ENCODE data around the gene CPPED1. TPM values are rescaled to one million over a fixed set of nuclear protein-coding genes. Genes with fewer than 3 reads are reported as not detected.
A peak's percentile ranks its signal among the peaks of the same experiment; 100 is the strongest.

Gene CPPED1
- total RNA-seq, 1 donor from 2014 or later: 9.0 TPM

DNA sequence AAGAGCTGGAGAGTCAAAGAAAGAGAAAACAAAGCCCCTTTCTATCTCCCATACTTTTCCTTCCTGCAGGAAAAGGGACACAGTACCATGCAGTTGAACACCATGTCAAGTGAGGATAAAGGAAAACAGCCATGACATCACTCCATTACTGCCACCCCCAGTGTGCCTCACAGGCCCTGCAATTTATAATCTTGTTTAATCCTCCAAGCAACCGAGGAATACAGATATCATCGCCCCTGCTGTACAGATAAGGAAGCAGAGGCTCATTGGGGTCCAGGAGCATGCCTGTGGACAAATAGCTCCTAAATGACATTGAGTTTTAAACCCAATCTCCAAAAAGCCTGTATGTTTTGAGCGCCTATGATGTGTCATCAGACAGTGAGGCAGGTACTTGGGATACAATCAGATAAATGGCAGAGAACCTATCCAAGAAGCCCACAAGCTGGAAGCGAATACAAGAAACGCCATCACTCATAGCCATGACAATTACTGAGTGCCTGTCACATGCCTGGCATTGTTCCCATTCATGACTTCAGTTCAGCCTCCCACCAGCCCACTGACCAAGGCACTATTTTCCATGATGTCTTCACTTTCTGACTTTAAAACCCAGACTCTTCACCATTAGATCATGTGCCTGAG lies 45.5 kb downstream of the CPPED1 start:
- no peak for DNase-seq (ENCODE audit: low spot score)
- intact Hi-C loops (cut with micrococcal nuclease): no loop called here
- Mint-ChIP-seq H3K27ac (no peak overlapping the region), H3K4me3 (ENCODE audit: low read depth) (no peak overlapping the region), H3K4me1 (ENCODE audit: low read depth) (peaks cover 4% of the 10 kb centered on the region), H3K27me3 (ENCODE audit: low read depth) (no peaks in the 10 kb centered on the region), H3K36me3 (ENCODE audit: low read depth) (peaks cover 14% of the 10 kb centered on the region), H3K9me3 (no peaks in the 10 kb centered on the region)

DNA sequence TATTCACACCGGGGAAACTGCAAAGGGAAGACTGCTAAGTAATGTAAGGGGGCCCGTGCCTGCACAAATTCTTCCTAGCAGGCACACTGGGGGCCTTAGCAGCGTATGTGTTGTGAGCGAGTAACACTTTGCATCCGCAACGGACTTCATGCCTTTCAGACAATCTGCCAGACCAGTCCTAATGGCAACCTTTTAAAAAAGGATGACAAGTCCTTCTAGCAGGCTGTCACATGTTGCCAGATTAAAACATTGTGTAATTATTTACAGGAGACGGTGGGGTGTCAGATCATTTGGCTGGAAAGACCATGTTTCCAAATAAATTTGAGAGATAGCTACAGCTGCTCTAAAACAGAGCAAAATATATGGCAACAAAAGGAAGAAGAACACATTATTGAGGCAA lies 46.1 kb downstream of the CPPED1 start:
- DNase-seq (ENCODE audit: low spot score): no peak
- peaks cover 14% of the 10 kb centered on the region for H3K36me3 Mint-ChIP-seq (ENCODE audit: low read depth)
- peaks cover 5% of the 10 kb centered on the region for H3K4me1 Mint-ChIP-seq (ENCODE audit: low read depth)
- no peaks in the 10 kb centered on the region for H3K9me3 Mint-ChIP-seq
- H3K4me3 Mint-ChIP-seq (ENCODE audit: low read depth): no peak overlapping the region
- intact Hi-C loops (cut with micrococcal nuclease): no loop called here
- H3K27ac Mint-ChIP-seq: no peak overlapping the region
- H3K27me3 Mint-ChIP-seq (ENCODE audit: low read depth): no peaks in the 10 kb centered on the region

DNA sequence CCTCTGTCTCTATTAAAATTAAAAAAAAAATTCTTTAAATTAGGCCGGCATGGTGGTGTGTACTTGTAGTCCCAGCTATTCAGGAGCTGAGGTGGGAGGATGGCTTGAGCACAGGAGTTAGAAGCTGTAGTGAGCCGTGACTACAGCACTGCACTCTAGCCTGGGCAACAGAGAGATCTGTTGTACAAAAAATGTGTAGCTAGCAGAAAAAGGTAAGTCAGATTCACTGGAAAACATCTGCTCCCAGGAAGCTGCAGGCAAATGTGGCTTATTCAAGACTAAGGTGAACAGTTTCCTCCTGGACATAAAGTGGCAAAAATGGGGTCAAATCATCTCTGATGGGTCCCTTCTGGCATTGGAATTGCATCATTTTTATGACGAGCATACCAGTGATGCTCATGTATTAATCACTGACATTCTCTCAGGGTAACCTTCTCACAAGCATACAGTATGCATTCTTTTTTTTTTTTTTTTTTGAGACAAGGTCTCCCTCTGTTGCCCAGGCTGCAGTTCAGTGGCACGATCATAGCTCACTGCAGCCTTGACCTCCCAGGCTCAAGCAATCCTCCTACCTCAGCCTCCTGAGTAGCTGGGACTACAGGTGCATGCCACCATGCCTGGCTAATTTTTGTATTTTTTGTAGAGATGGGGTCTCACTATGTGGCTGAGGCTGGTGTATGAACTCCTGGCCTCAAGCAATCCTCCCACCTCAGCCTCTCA lies 48.7 kb downstream of the CPPED1 start:
- H3K4me1 Mint-ChIP-seq (ENCODE audit: low read depth): peaks cover 27% of the 10 kb centered on the region
- no peak overlapping the region for H3K4me3 Mint-ChIP-seq (ENCODE audit: low read depth)
- no peaks in the 10 kb centered on the region for H3K27me3 Mint-ChIP-seq (ENCODE audit: low read depth)
- H3K36me3 Mint-ChIP-seq (ENCODE audit: low read depth): peaks cover 14% of the 10 kb centered on the region
- no peaks in the 10 kb centered on the region for H3K9me3 Mint-ChIP-seq
- intact Hi-C loops (cut with micrococcal nuclease): loop anchor here (5.0 kb wide), 1 partner anchor 143 kb away; no protein-coding TSS in a partner anchor
- no peak overlapping the region for H3K27ac Mint-ChIP-seq
- no peak for DNase-seq (ENCODE audit: low spot score)

DNA sequence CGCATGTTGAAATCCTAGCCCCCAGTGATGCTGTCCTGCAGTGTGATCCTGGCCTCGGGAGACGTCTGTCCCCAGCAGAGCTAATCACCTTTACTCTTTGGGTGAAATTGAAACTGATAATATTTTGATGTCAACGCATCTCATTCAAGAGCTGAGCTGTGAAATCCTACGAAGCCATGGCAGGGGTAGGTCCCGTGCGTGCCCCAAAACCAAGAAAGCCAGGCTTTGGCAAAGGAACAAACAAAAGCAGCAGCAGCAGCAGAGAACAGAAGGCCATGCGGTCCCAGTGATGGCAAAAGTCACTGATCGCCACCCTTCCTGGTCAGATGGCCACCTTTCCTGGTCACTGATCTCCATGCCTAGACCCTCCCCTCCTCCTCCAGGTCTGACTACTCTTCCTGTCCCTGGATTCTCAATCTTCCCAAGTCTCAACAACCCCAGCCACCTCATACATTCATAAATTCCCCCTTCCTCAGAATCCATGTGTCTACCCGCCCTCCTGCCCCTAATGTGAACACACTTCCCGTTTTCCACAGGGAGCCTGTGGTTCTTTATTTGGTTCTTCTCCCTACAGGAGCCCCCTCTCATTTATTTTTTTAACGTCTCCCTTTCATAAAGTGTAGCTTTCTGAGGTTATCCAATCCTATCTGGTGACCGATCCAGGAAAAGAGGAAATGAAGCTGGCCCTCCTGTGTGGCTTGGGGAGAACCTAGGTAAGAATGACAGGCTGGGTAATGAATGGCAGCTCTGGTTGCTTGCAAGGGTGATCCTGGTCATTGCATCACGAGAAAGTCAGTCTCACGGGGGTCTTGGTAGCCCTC lies 50.3 kb downstream of the CPPED1 start:
- H3K27me3 Mint-ChIP-seq (ENCODE audit: low read depth): no peaks in the 10 kb centered on the region
- H3K27ac Mint-ChIP-seq: no peak overlapping the region
- DNase-seq (ENCODE audit: low spot score): no peak
- no peaks in the 10 kb centered on the region for H3K9me3 Mint-ChIP-seq
- H3K4me1 Mint-ChIP-seq (ENCODE audit: low read depth): peaks cover 39% of the 10 kb centered on the region
- intact Hi-C loops (cut with micrococcal nuclease): loop anchor here (5.0 kb wide), 1 partner anchor 141 kb away; no protein-coding TSS in a partner anchor
- no peak overlapping the region for H3K4me3 Mint-ChIP-seq (ENCODE audit: low read depth)
- H3K36me3 Mint-ChIP-seq (ENCODE audit: low read depth): peaks cover 15% of the 10 kb centered on the region

DNA sequence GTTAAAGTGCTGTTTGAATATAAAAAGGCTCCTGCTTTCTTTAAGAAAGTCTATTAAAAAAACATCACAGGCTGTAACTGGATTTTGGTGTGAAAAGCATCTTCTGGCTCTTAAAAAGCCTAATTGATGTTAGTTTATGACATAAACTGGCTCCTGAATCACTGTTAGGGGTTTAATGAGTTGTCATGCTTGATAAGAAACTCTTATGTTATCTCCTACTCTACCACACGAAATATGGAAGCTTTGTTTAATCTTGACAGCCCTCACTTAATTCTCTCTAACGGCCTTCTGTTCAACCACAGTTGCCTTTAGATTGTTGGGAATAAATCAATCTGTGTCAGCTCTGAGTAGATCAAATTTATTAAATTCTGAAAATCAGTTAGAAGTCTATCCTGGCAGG lies 51.5 kb downstream of the CPPED1 start:
- intact Hi-C loops (cut with micrococcal nuclease): loop anchor here (5.0 kb wide), 1 partner anchor 140 kb away; no protein-coding TSS in a partner anchor
- no peaks in the 10 kb centered on the region for H3K27me3 Mint-ChIP-seq (ENCODE audit: low read depth)
- peaks cover 22% of the 10 kb centered on the region for H3K36me3 Mint-ChIP-seq (ENCODE audit: low read depth)
- no peaks in the 10 kb centered on the region for H3K9me3 Mint-ChIP-seq
- H3K4me1 Mint-ChIP-seq (ENCODE audit: low read depth): peaks cover 39% of the 10 kb centered on the region
- H3K27ac Mint-ChIP-seq: no peak overlapping the region
- H3K4me3 Mint-ChIP-seq (ENCODE audit: low read depth): no peak overlapping the region
- DNase-seq (ENCODE audit: low spot score): no peak

DNA sequence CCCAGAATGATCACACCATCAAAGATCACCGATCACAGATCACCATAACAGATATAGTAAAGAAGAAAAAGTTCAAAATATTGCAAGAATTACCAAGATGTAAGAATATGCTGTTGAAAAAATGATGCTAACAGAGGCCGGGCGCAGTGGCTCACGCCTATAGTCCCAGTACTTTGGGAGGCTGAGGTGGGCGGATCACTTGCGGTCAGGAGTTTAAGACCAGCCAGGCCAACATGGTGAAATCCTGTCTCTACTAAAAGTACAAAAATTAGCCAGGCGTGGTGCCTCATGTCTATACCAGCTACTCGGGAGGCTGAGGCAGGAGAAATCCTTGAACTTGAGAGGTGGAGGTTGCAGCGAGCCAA lies 53.2 kb downstream of the CPPED1 start:
- DNase-seq (ENCODE audit: low spot score): no peak
- Mint-ChIP-seq H3K27ac (peak overlapping the region; percentile 91), H3K9me3 (peaks cover 7% of the 10 kb centered on the region), H3K4me1 (ENCODE audit: low read depth) (peaks cover 39% of the 10 kb centered on the region), H3K4me3 (ENCODE audit: low read depth) (peak overlapping the region; percentile 48), H3K27me3 (ENCODE audit: low read depth) (no peaks in the 10 kb centered on the region), H3K36me3 (ENCODE audit: low read depth) (peaks cover 34% of the 10 kb centered on the region)
- intact Hi-C loops (cut with micrococcal nuclease): loop anchor here (1.0 to 5.0 kb wide), 5 partner anchors 51 to 211 kb away; no protein-coding TSS in a partner anchor

DNA sequence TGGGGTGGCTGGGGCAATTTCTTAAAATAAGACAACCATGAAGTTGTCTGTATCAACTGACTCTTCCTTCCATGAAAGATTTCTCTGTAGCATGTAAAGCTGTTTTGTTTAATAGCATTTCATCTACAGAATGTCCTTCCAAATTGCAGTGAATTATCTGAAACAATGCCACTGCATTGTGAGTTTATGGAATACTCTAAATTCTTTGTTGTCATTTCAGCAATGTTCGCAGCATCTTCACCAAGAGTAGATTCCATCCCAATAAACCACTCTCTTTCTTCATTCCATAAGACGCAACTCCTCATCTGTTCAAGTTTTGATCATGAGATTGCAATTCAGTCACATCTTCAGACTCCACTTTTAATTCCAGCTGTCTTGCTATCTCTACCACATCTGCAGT lies 54.6 kb downstream of the CPPED1 start:
- H3K27ac Mint-ChIP-seq: no peak overlapping the region
- peaks cover 39% of the 10 kb centered on the region for H3K4me1 Mint-ChIP-seq (ENCODE audit: low read depth)
- peaks cover 22% of the 10 kb centered on the region for H3K9me3 Mint-ChIP-seq
- H3K4me3 Mint-ChIP-seq (ENCODE audit: low read depth): no peak overlapping the region
- DNase-seq (ENCODE audit: low spot score): no peak
- no peaks in the 10 kb centered on the region for H3K27me3 Mint-ChIP-seq (ENCODE audit: low read depth)
- peaks cover 48% of the 10 kb centered on the region for H3K36me3 Mint-ChIP-seq (ENCODE audit: low read depth)
- intact Hi-C loops (cut with micrococcal nuclease): no loop called here

DNA sequence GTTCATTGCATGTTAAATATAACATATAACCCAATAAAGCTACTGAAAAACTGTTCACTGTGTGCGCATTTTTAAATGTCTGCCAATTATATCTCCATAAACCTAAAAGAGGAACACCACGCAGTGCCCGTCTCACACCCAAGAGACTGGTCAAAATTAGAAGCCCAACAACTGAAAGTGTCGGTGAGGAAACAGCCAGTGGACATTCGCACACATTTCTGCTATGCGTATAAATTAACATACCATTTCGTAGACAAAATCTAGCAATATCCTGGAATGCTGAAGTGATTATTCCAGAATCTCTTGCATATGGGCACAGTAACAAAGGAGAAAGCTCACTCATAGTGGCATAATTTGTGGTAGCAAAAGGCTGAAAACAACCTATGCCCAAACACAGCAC lies 55.9 kb downstream of the CPPED1 start:
- Mint-ChIP-seq H3K4me1 (ENCODE audit: low read depth) (peaks cover 34% of the 10 kb centered on the region), H3K36me3 (ENCODE audit: low read depth) (peaks cover 54% of the 10 kb centered on the region), H3K27me3 (ENCODE audit: low read depth) (no peaks in the 10 kb centered on the region), H3K27ac (no peak overlapping the region), H3K9me3 (peaks cover 30% of the 10 kb centered on the region), H3K4me3 (ENCODE audit: low read depth) (no peak overlapping the region)
- DNase-seq (ENCODE audit: low spot score): no peak
- intact Hi-C loops (cut with micrococcal nuclease): no loop called here

DNA sequence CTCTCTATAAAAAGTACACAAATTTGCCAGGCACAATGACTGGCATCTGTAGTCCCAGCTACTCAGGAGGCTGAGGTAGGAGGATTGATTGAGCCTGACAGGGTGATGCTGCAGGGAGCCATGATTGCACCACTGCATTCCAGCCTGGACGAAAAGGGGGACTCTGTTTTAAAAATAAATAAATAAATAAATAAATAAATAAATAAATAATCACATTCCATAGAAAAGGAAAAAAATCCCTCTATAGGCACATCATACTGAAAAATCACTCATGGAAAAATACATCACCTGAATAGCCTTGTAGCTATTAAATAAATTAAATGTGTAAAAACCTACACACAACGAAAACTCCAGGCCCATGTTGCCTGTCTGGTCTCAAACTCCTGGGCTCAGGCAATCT lies 56.4 kb downstream of the CPPED1 start:
- H3K27me3 Mint-ChIP-seq (ENCODE audit: low read depth): no peaks in the 10 kb centered on the region
- intact Hi-C loops (cut with micrococcal nuclease): no loop called here
- no peak overlapping the region for H3K4me3 Mint-ChIP-seq (ENCODE audit: low read depth)
- no peak overlapping the region for H3K27ac Mint-ChIP-seq
- no peak for DNase-seq (ENCODE audit: low spot score)
- H3K4me1 Mint-ChIP-seq (ENCODE audit: low read depth): peaks cover 32% of the 10 kb centered on the region
- peaks cover 56% of the 10 kb centered on the region for H3K36me3 Mint-ChIP-seq (ENCODE audit: low read depth)
- H3K9me3 Mint-ChIP-seq: peaks cover 30% of the 10 kb centered on the region

DNA sequence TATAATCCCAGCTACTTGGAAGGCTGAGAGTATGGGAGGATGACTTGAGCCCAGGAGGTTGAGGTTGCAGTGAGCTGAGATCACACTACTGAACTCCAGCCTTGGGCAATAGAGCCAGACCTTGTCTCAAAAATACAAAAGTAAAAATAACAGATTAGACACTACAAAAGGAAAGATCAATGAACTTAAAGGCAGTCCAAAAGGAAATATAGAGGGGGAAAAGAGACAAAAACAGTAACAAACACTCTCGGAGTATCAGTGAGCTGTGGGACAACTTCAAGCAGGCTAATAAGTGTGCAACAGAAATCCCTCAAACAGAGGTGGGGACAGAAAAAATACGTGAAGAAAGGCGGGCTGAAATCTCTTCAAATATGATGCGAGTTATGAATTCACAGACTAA lies 58.8 kb downstream of the CPPED1 start:
- Mint-ChIP-seq H3K36me3 (ENCODE audit: low read depth) (peaks cover 60% of the 10 kb centered on the region), H3K4me3 (ENCODE audit: low read depth) (no peak overlapping the region), H3K27ac (no peak overlapping the region), H3K9me3 (peaks cover 31% of the 10 kb centered on the region), H3K4me1 (ENCODE audit: low read depth) (peaks cover 10% of the 10 kb centered on the region), H3K27me3 (ENCODE audit: low read depth) (no peaks in the 10 kb centered on the region)
- intact Hi-C loops (cut with micrococcal nuclease): no loop called here
- no peak for DNase-seq (ENCODE audit: low spot score)

DNA sequence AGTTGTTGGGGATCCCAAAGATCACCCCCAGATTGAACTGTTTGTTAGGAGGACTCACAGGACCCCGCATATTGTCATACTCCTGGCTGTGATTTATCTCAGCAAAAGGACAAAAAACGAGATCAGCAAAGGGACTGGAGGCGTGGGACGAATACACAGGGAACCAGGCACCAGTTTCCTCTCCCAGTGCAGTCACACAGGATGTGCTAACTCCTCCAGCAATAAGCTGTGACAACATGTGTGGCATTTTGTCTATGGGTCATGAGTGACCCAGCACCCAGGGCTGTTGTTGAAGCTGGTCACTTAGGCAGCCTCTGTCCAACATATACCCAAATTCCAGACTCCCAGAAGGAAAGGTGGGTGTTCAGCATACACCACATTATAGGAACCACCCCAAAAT lies 60.9 kb downstream of the CPPED1 start:
- no peaks in the 10 kb centered on the region for H3K27me3 Mint-ChIP-seq (ENCODE audit: low read depth)
- peaks cover 60% of the 10 kb centered on the region for H3K36me3 Mint-ChIP-seq (ENCODE audit: low read depth)

DNA sequence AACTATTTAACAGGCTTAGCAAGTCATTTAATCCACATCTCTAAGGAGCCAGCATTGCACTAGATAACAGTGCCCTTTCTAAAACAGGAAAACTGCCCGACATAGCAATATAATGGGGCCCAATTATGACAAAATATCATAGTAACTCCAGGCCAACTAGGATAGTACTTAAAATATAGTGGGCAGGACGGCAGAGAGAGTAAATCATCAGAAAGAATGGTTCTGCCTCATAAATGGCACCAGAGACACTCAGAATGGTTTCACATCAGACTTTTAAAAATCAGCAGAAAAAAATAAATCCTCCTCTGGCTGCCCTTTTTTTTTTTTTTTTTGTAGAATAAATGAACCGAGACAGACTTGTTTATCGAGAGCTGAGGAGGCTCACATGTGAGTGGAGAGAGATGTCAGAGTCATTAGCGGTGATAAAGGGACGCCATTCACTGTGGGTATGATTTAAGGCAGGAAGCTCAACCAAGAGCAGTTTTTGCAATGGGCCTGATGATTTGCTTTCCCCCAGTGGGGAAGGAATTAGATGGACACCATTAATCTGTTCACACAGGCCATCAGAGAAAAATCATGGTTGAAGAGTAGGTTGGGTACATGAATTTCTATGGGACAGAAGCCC lies 62.6 kb downstream of the CPPED1 start:
- Mint-ChIP-seq H3K27me3 (ENCODE audit: low read depth) (no peaks in the 10 kb centered on the region), H3K4me1 (ENCODE audit: low read depth) (no peaks in the 10 kb centered on the region), H3K27ac (no peak overlapping the region), H3K4me3 (ENCODE audit: low read depth) (no peak overlapping the region), H3K36me3 (ENCODE audit: low read depth) (peaks cover 55% of the 10 kb centered on the region), H3K9me3 (peaks cover 31% of the 10 kb centered on the region)
- DNase-seq (ENCODE audit: low spot score): no peak
- intact Hi-C loops (cut with micrococcal nuclease): no loop called here

More for the DNA sequence above, 60.9 kb downstream of the CPPED1 start:
- intact Hi-C loops (cut with micrococcal nuclease): no loop called here
- Mint-ChIP-seq H3K4me1 (ENCODE audit: low read depth) (no peaks in the 10 kb centered on the region), H3K27ac (no peak overlapping the region), H3K9me3 (peaks cover 35% of the 10 kb centered on the region), H3K4me3 (ENCODE audit: low read depth) (no peak overlapping the region)
- DNase-seq (ENCODE audit: low spot score): no peak

Data from activated T-helper 2 cell treated with anti-CD3 and anti-CD28 coated beads, Interferon-gamma antibody, Interleukin-2, Interleukin-4, amounts not matched to agents 10 μg/mL and 5 μg/mL and 100 μg/mL, durations not matched to agents 14 hours and 24 hours and 36 hours (primary cell).